Activated naive CD4-positive, alpha-beta T cell treated with anti-CD3 and anti-CD28 coated beads, Interleukin-2, amount 50 U/mL, for 24 hours (primary cell): ENCODE results near the gene ZNF526.
A peak's percentile ranks its signal among the peaks of the same experiment; 100 is the strongest.

Source experiments
- H3K27ac Mint-ChIP-seq: one replicate; pipeline ENCODE4 v1.8.0; 2021; ENCODE audit warnings: mild to moderate bottlenecking, mixed read lengths
- H3K27me3 Mint-ChIP-seq: one replicate; pipeline ENCODE4 v1.8.0; 2021; ENCODE audit warnings: mixed read lengths
- H3K36me3 Mint-ChIP-seq: one replicate; pipeline ENCODE4 v1.8.0; 2021; ENCODE audit warnings: mixed read lengths
- H3K4me1 Mint-ChIP-seq: one replicate; pipeline ENCODE4 v1.8.0; 2021; ENCODE audit warnings: mixed read lengths
- H3K4me3 Mint-ChIP-seq: one replicate; pipeline ENCODE4 v1.8.0; 2021; ENCODE audit warnings: mild to moderate bottlenecking, mixed read lengths
- H3K9me3 Mint-ChIP-seq: one replicate; pipeline ENCODE4 v1.8.0; 2021; ENCODE audit warnings: mixed read lengths

The ZNF526 gene

GRCh38 chr19:42189133-42189532, 31.0 kb upstream of the ZNF526 start:
- Mint-ChIP-seq H3K4me1 (peaks cover 46% of the 10 kb centered on the region), H3K9me3 (no peaks in the 10 kb centered on the region), H3K36me3 (peaks cover 3% of the 10 kb centered on the region), H3K27ac (no peak overlapping the region), H3K27me3 (no peaks in the 10 kb centered on the region), H3K4me3 (no peak overlapping the region)

GRCh38 chr19:42191330-42191729, 28.8 kb upstream of the ZNF526 start:
- H3K9me3 Mint-ChIP-seq = no peaks in the 10 kb centered on the region
- H3K27me3 Mint-ChIP-seq = no peaks in the 10 kb centered on the region
- H3K4me1 Mint-ChIP-seq = peaks cover 38% of the 10 kb centered on the region
- H3K4me3 Mint-ChIP-seq = no peak overlapping the region
- peaks cover 4% of the 10 kb centered on the region for H3K36me3 Mint-ChIP-seq
- H3K27ac Mint-ChIP-seq = peak overlapping the region; percentile 9

- no peaks in the 10 kb centered on the region for H3K9me3 Mint-ChIP-seq
- no peak overlapping the region for H3K4me3 Mint-ChIP-seq
- H3K27ac Mint-ChIP-seq = peak overlapping the region; percentile 20
- peaks cover 43% of the 10 kb centered on the region for H3K4me1 Mint-ChIP-seq
- H3K27me3 Mint-ChIP-seq = no peaks in the 10 kb centered on the region
- H3K36me3 Mint-ChIP-seq = peaks cover 4% of the 10 kb centered on the region
Measured at GRCh38 chr19:42191855-42192254, 28.3 kb upstream of the ZNF526 start.

GRCh38 chr19:42193294-42193693, 26.8 kb upstream of the ZNF526 start:
- H3K27ac Mint-ChIP-seq = no peak overlapping the region
- no peaks in the 10 kb centered on the region for H3K27me3 Mint-ChIP-seq
- no peak overlapping the region for H3K4me3 Mint-ChIP-seq
- peaks cover 4% of the 10 kb centered on the region for H3K36me3 Mint-ChIP-seq
- peaks cover 52% of the 10 kb centered on the region for H3K4me1 Mint-ChIP-seq
- H3K9me3 Mint-ChIP-seq = no peaks in the 10 kb centered on the region

- Mint-ChIP-seq H3K27ac (peak overlapping the region; percentile 1), H3K36me3 (peaks cover 6% of the 10 kb centered on the region), H3K4me1 (peaks cover 55% of the 10 kb centered on the region), H3K27me3 (no peaks in the 10 kb centered on the region), H3K4me3 (peak overlapping the region; percentile 49), H3K9me3 (no peaks in the 10 kb centered on the region)
Measured at GRCh38 chr19:42193706-42194105, 26.4 kb upstream of the ZNF526 start.

- Mint-ChIP-seq H3K36me3 (peaks cover 12% of the 10 kb centered on the region), H3K4me1 (peaks cover 68% of the 10 kb centered on the region), H3K27ac (no peak overlapping the region)
Measured at GRCh38 chr19:42196011-42197001, 23.8 kb upstream of the ZNF526 start.

GRCh38 chr19:42197375-42197817, 22.7 kb upstream of the ZNF526 start:
- Mint-ChIP-seq H3K4me3 (peak overlapping the region; percentile 15), H3K9me3 (no peaks in the 10 kb centered on the region), H3K36me3 (peaks cover 15% of the 10 kb centered on the region), H3K27ac (peak overlapping the region; percentile 76), H3K4me1 (peaks cover 69% of the 10 kb centered on the region), H3K27me3 (no peaks in the 10 kb centered on the region)

More at GRCh38 chr19:42196011-42197001, 23.8 kb upstream of the ZNF526 start:
- H3K27me3 Mint-ChIP-seq = no peaks in the 10 kb centered on the region
- H3K9me3 Mint-ChIP-seq = no peaks in the 10 kb centered on the region
- no peak overlapping the region for H3K4me3 Mint-ChIP-seq

GRCh38 chr19:42198676-42199439, 21.3 kb upstream of the ZNF526 start:
- Mint-ChIP-seq H3K27ac (peak overlapping the region; percentile 71), H3K27me3 (no peaks in the 10 kb centered on the region), H3K4me3 (peak overlapping the region; percentile 82), H3K4me1 (peaks cover 77% of the 10 kb centered on the region), H3K36me3 (peaks cover 19% of the 10 kb centered on the region), H3K9me3 (no peaks in the 10 kb centered on the region)

- peaks cover 79% of the 10 kb centered on the region for H3K4me1 Mint-ChIP-seq
- H3K36me3 Mint-ChIP-seq = peaks cover 19% of the 10 kb centered on the region
- no peaks in the 10 kb centered on the region for H3K9me3 Mint-ChIP-seq
- H3K4me3 Mint-ChIP-seq = peak overlapping the region; percentile 82
- H3K27ac Mint-ChIP-seq = peak overlapping the region; percentile 74
- no peaks in the 10 kb centered on the region for H3K27me3 Mint-ChIP-seq
Measured at GRCh38 chr19:42199440-42200115, 20.5 kb upstream of the ZNF526 start.

GRCh38 chr19:42200116-42200715, 19.9 kb upstream of the ZNF526 start:
- Mint-ChIP-seq H3K27ac (peak overlapping the region; percentile 74), H3K27me3 (no peaks in the 10 kb centered on the region), H3K9me3 (no peaks in the 10 kb centered on the region), H3K4me1 (peaks cover 85% of the 10 kb centered on the region), H3K36me3 (peaks cover 23% of the 10 kb centered on the region), H3K4me3 (peak overlapping the region; percentile 82)

GRCh38 chr19:42201489-42202289, 18.4 kb upstream of the ZNF526 start:
- Mint-ChIP-seq H3K4me1 (peaks cover 87% of the 10 kb centered on the region), H3K9me3 (no peaks in the 10 kb centered on the region), H3K4me3 (peak overlapping the region; percentile 62), H3K27me3 (no peaks in the 10 kb centered on the region), H3K27ac (peak overlapping the region; percentile 94), H3K36me3 (peaks cover 24% of the 10 kb centered on the region)

GRCh38 chr19:42202290-42202880, 17.7 kb upstream of the ZNF526 start:
- Mint-ChIP-seq H3K27ac (peak overlapping the region; percentile 94), H3K27me3 (no peaks in the 10 kb centered on the region), H3K4me1 (peaks cover 87% of the 10 kb centered on the region), H3K4me3 (peak overlapping the region; percentile 62), H3K9me3 (no peaks in the 10 kb centered on the region), H3K36me3 (peaks cover 24% of the 10 kb centered on the region)

GRCh38 chr19:42203700-42204099, 16.4 kb upstream of the ZNF526 start:
- no peaks in the 10 kb centered on the region for H3K27me3 Mint-ChIP-seq
- no peak overlapping the region for H3K4me3 Mint-ChIP-seq
- peaks cover 93% of the 10 kb centered on the region for H3K4me1 Mint-ChIP-seq
- peak overlapping the region; percentile 94 for H3K27ac Mint-ChIP-seq
- peaks cover 21% of the 10 kb centered on the region for H3K36me3 Mint-ChIP-seq
- no peaks in the 10 kb centered on the region for H3K9me3 Mint-ChIP-seq

GRCh38 chr19:42204664-42205063, 15.4 kb upstream of the ZNF526 start:
- Mint-ChIP-seq H3K27ac (peak overlapping the region; percentile 86), H3K4me1 (peaks cover 94% of the 10 kb centered on the region), H3K36me3 (peaks cover 20% of the 10 kb centered on the region), H3K9me3 (no peaks in the 10 kb centered on the region), H3K27me3 (no peaks in the 10 kb centered on the region), H3K4me3 (no peak overlapping the region)
